HS-5 (cell line): ENCODE measurements around the gene CDRT4.
"Not testable (repeated sequence)": the region's sequence is repeated elsewhere in the genome, so short reads cannot be mapped to it uniquely, and the experiment has no call there.

Experiments
- DNase-seq: peaks from one replicate; pipeline ENCODE4 v3.0.0-alpha.2; 2012; ENCODE audit warnings: low read depth

The CDRT4 gene

DNA sequence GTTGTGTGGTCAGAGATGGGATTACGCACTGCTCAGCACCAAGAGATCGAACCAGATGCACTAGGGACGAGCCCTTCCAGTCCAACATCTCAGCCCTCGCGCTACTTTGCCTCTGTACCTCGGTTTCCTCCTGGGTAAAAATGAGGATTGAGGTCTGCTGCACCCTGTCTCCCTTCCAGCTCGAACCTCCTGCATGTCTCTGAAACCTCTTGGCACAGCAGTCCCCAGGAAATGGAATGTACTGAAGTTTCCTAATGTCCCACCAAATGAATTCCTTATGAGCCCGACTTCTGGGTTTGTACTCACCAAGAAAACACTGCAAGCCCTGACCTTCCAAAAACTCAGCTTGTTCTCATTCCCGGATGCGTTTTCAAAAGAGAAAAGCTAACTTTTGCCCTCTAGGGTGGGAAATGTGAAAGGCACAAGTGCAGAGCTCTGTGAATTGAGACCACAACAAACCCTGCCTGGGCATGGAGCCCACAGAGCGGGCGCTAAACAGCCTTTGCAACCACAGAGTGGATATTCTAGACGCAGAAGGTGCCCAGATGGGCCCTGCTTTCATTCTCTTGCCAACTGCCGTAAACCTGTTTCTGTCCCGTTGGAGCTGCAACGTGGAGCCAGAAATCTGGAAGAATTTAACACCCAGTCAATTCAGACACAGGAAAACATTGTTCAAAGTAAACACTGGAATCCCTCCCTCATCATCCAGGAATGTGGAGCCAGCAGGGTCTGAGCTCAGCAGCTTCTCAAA lies 10.3 kb downstream of the CDRT4 start:
- DNase-seq, result peak; percentile 68

DNA sequence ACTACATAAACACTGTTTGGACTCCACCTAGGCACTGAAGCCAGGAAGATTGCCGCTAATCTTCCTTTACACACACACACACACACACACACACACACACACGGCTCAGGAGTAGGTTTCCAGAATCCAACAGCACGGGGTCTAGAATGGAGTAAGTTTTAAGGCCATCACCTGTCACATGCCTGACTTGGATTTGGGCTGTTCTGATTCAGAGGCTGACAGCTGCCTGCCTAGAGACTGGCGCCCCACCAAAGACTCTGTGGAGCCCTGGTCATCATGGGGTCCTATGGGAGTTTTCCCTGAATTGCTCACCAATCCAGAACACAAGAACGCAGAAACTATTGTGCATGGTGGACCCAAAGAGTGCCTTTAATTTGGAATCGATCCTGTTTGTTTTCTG lies 10.9 kb downstream of the CDRT4 start:
- no peak for DNase-seq

DNA sequence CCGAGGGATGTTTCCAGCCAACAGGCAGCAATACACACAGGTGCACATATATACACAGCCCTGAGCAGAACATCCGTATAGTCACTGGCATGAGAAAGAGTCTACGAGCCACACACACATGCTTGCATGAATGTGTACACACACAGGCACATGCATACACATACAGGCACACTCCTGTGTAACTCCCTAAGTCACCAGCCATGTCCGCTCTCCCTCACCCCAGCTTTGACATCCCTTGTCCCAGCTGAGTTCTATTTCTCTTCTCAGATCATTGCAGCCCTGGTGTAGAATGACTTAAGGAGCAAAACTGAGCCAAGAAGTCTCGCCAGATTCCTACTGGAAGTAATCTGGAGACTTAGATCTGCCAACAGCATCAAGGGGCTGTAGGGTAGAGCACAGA lies 13.1 kb downstream of the CDRT4 start:
- DNase-seq, result no peak

DNA sequence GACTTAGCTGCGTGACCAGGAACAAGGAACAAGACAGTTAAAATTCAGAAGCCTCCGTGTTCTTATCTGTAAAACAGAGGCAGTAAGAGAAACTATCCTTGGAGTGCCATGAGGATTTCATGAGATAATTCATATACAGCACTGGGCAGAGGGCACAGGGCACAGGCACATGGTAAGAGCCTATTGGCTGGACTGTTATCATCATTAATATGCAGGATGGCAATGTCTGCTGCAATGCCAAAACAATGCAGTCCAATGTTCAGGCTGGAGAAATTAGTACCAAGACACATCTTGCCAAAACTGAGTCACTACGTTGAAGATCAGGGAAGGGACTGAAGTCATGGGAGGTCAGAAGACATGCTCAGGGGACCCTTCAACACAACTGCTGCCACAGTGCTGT lies 13.6 kb downstream of the CDRT4 start:
- no peak for DNase-seq

DNA sequence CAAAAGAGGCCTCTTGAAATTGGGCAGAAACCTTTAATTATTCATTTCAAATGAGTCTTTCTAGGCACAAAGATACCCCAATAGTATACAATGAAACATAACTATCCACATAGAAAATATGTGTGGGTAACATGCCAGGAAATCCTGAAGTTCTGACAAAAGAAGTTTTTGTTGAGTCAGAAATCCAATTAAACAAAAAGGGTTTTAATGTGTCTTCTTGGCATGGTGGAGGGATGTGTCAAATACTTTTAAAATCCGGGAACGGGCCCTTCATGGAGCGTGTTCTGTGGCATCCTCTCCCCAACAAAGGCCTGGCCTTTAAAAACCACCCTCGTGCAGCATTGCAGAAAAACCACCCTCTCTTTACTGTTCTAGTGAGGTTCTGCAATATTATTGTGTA lies 14.2 kb downstream of the CDRT4 start:
- no peak for DNase-seq

DNA sequence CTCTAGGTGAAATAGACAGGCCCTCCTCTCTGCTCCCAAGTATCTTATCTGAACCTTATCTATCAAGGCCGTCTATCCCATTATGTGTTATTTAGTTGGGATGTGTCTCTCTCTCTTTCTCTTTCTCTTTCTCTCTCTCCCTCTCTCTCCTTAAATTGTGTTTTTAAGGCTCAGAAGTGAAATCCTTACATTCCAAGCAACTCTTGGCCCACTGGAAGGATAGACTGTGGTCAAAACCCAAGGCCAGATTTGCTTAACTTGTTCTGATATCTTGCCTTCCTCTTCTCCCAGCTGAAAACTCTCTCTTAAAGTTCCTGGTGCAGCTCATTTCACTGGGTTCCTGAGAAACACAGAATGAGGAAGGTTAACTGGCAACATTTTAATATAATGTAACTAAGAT lies 14.7 kb downstream of the CDRT4 start:
- DNase-seq, result no peak

DNA sequence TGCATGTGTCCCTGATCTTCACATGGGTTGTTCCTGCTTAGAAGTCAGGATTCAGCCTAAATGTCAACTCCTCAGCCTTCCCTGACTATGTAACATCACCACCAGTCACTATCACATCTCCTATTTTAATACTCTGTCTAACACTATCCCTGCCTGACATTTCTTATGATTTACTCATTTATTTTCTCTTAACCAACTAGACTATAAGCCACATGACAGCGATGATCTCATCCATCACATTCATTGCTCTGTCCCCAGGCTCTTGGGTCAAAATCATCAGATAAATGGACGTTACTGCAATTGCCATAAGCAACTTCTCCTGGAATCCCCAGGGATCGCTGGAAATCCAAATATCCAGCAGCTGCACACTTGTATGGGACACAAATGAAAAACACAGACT lies 15.7 kb downstream of the CDRT4 start:
- no peak for DNase-seq

DNA sequence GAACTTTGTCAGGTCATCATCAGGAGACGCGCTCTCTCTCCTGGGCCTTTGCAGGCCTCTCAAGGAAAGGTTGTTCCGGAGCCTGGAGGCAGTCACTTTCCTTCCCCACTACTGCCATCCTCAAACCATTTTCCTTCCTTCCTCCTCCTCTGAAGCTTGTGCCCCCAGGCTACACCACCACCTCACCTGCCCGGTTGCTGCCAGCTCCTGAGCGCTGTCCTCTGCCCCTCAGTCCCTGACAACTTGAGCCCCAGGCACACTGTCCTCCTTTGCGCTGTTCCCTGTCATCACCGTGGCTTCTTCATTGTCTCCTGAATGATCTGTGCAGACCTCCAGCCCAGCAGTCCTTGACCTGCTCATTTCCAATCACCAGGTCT lies 18.9 kb downstream of the CDRT4 start:
- no peak for DNase-seq

DNA sequence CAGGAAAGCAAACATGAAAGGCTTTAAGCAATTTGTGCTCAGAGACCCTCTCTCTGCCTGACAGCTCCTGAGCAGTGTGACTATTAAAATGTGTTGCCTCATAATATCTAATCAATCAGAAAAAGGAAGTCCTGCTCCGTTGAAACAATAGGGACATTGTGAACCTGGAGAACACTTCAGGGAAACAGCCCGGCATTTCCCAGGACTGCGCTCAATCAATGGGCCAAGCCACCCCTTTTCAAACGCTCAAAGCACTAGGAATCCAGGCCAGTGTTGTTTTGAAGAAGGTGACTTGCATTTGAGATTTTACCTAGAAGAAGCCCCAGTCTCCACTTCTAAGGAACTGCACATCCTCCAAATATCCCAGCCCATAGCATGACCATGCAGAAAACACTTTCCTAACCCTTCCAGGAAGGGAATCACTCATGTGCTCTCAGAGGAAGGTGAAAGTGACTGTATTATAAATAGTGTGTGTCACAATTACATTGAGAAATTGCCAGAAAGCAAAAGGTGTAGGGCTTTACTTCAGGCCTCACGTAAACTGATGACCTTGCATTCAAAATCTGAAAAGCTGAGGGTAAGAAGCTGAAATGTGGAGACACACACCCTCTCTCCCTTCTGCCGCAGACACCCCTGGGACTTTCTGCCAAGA lies 19.4 kb downstream of the CDRT4 start:
- DNase-seq, result no peak

DNA sequence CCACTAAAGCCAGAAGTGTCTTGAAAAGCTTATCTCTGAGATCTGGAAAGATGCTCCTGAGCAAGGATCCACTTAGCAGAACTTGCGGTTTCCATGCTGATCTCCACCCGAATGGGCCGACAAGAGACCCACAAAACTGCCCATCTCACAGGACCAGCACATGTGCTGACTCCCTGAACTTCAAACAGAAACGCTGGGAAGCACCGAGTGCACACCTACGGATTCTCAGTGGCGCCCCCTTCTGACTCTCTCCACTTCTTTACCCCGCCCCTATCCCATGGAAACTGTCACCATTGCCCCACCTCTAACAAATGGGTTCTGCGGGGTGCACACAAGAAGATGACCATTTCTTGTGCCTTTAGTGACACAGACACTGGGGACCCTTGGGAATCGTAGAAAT lies 21.4 kb downstream of the CDRT4 start:
- no peak for DNase-seq

DNA sequence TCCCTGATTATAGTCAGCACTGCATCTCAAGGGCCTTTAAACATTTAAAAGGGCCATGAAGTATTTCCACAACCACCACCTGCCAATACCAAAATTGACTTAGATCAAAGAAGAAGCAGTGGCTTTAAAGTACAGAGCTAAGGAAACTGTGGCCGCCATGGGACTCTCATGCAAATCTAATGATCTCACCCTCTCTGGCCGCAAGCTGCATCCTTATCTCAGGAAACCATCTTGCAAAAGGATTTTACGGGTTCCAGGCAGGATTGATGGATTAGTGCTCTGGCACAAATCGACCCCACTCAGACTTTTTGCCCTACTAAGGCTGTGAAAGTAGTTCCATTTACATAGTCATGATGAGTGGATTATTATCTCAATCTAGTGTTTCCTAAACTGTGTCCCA lies 22.6 kb downstream of the CDRT4 start:
- DNase-seq, result no peak

DNA sequence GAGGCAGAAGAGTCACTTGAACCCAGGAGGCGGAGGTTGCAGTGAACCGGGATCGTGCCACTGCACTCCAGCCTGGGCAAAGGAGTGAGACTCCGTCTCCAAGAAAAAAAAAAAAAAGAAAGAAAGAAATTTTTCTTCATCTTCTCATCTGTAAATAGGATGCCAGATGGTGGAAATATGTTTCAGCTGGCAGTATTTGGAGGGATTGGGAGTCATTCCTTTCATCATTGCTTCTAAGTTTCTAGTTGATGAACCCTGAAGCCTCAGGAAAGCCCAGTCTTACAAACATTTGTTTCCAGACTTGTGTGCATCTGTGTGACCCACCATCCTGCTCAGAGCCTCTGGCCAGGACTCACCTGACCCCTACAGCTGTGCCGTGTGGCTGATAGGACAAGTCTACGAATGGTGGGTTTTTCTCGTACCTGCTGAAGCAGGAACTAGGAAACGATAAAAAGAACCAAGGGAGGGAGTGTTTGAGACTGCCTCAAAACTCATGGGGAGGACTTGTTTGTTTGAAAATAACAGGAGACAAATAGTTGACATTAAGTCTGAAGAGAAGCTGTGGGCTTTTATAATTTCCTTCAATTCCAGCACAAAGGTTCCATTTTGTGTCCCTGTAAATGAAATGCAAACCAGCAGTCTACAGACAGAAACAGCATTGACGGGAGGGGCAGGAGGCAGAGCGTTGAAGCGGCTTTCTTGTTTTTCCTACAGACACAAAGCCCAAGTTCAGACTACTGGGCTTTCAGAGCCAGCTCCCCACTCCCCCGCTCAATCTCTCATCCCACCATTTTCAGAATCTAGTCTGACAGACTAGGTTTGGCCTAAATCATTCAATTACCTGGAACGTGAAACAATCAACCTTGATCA lies 24.9 kb downstream of the CDRT4 start:
- no peak for DNase-seq

DNA sequence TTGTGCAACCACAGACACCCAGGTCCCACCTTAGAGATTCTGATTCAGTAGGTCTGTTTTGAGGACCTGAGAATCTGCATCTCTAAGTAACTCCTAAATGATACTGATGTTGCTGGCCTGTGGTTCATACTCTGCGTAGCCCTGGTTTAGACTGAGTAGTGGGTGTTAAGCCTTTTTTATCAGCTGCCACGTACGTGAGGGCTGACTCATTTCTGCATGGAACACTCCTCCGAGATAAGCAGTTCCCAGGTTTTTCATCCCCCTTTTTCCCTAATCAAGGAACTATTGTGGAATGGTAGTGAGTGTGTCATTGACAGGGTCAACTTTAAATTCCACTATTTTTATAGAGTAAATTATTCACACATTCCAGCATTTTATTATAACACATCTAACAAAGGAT lies 26.1 kb downstream of the CDRT4 start:
- DNase-seq, result no peak

DNA sequence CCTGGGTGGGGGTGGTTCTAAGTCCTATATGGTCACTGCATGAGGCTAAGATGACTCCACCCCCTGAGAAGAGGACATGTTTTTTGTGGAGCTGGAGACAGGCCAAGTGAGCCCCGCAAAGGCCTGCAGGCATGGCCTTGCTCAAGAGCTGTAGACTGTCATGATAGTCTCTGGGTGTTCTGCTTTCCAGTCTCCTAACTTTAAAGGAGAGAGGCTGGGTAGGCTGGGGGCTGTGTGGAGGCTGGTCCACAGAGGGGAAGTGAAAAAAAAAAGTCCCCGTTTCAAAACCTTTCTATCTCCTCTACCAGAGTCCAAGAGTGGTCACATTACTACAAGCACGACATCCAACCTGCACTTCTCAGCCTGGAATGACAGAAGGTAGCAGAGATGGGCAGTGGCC lies 27.1 kb downstream of the CDRT4 start:
- DNase-seq, result no peak

DNA sequence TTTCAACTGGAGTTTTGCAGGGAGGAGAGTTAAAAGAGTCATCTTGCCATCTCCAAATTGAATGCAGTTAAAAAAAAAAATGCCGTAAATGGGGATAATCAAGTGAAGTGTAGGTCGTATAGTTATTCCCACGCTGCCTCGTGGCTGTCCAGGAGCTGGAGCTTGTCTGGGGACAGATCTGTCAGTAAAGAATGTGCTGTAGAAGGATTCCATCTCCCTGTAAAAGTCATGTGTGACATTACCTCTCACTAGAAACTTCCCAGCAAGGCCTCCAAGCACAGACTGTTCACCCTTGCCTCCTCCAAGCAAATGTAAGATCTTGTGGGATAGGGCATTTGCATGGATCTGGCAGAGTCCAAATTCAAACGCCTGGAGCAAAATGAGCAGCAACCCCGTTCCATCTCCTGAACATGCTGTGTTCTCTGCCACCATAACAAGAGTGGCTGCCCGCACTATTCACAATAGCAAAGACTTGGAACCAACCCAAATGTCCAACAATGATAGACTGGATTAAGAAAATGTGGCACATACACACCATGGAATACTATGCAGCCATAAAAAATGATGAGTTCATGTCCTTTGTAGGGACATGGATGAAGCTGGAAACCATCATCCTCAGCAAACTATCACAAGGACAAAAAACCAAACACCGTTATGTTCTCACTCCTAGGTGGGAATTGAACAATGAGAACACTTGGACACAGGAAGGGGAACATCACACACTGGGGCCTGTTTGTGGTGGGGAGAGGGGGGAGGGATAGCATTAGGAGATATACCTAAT lies 28.0 kb downstream of the CDRT4 start:
- not testable (repeated sequence) for DNase-seq

DNA sequence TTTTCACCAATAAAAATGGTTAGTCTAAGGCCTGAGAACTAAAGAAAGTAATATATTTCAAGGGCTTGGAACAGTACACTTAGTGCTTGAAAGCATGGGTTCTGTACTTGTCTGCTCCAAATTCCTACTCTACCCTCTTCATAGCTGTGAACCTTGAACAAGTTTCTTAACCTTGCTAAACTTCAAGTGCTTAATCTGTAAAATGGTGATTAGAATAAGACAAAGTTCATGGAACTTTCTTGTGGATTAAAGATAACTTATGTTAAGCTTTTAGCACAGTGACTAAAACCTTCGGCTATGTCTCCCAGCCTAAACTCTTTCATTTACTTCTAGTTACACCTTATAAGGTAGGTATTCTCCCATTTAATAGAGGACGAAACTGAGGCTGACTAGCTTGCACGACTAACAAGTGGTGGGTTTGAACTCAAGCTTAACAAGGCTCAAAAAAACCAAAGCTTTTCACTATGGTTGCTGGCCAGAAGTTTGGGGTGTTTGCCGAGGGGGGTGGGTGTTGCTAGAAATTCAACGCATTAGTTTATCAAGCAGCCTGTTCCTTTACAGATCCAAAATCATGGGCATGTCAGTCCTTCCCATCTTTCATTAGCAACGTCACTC lies 28.8 kb downstream of the CDRT4 start:
- DNase-seq, result no peak

DNA sequence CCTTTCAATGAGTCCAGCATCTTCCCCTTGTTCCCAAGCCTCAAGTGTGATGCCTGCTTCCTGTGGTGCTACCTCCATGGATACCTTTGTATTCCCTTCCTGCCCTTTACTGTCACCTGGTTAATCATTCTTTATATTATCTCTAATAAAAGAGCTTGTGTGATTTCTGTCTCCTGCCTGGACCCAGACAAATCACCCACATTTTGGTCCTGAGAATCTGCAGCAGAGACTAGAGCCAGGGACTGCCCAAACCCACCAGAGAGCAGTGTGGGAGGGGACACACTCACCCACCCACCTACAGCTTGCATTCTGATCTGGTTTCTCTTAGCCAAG lies 30.2 kb downstream of the CDRT4 start:
- DNase-seq, result no peak

DNA sequence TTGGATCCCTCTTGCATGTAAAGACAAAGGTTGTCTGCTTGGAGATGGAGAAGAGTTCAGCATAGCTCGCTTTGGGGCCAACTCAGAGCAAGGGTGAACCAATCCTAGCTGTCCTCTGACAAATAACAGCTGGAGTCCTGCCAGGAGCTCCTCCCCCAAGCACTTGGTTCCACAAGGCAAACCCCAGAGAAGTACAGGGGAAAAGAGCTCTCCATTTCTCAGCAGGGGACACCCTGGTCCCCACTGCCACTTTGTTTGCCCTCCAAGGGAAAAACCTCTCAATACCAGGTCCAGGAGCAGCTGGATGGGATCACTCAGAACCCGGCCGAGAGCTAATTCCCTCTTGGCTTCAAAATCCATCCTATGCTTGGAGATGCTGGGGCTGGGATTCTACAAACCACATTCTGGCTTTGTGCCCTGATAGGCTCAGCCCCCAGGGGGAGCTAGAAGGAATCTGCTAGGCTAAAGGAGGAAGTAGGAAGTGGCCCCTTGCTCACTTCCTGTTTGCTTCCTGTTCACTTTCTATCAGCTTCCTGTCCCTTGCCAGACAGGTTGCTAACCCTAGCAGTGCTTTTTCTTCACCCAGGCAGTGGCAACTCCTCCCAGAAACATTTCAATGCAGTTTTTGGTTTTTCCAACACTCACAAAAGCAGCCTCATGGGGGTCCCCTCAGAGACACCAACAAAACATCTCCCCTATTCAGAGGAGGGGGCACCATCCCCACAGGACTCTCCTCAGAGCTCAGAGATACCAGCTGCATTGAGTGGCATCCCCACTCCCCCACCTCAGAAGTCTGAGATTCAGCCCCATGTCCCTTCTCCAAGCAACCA lies 30.7 kb downstream of the CDRT4 start:
- no peak for DNase-seq

DNA sequence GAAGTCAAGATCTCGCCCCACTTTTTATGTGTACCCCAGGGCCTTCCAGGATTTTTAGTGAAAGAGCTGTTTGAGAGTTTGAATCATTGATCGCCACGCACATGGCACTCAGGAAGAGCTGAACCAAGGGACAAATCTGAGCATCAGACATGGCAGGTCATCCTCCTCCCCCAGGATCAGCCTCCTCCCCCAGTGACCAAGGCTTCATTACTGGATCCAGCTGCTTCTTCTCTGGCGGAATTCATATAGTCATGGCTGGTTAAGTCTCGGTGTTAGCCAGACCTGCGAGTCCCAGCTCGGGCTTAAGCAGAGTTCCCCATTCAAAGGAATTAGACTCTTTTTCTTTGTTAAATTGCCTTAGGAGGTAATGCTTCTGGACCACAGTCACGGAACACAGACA lies 32.5 kb downstream of the CDRT4 start:
- no peak for DNase-seq

DNA sequence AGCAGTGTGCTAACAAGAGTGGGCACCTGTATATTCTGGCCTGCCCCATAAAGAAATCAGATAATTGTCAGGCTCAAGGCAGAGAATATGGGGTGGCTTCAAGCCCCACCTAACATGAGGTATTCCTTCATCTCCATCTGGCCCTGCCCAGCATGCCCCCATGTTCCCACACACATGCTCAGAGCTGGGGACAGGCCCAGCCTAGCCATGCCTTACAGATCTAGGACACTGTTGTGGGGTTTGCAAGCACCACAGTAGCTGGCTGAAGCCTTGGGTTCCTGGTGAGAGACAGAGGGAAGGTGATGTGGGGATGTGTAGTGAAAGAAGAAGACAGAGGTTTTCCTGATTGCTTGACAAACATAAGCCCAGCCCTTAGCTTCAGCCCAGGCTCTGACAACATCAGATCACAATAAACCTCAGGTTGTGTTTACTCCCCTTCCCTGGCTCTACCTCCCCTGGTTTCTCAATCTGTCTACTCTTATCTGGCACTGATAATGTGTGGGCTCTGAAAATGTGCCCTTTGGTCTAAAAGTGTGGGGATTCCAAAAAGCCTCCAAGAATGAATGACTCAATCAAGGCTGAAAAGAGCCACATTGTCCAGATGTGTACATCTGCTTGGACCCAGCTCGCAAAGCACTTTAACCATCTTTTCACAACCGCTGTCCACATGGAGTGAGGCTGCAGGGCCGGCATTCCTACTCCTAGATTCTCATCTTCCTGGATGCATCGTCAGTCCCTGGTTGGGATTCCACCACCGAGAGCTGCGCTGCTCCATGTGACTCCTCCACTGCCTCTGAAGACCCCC lies 34.4 kb downstream of the CDRT4 start:
- DNase-seq, result no peak
